Activated gamma-delta T cell (primary cell): ENCODE results near the gene IQUB.
"Not testable (repeated sequence)": the region's sequence is repeated elsewhere in the genome, so short reads cannot be mapped to it uniquely, and the experiment has no call there.

Experiments used
- DNase-seq: peaks from one replicate; lab custom pipeline; 2025; lab: John Stamatoyannopoulos, UW

The IQUB gene

GRCh38 chr7:123492485-123492884, 41.9 kb downstream of the IQUB start:
- DNase-seq, result no peak

- no peak for DNase-seq
Measured at GRCh38 chr7:123485721-123486120, 48.7 kb downstream of the IQUB start.

GRCh38 chr7:123485187-123485586, 49.2 kb downstream of the IQUB start:
- no peak for DNase-seq

- no peak for DNase-seq
Measured at GRCh38 chr7:123484199-123484598, 50.2 kb downstream of the IQUB start.

GRCh38 chr7:123480107-123480506, 54.3 kb downstream of the IQUB start:
- DNase-seq, result no peak

GRCh38 chr7:123478056-123478455, 56.3 kb downstream of the IQUB start:
- DNase-seq, result not testable (repeated sequence)

GRCh38 chr7:123472750-123473445, 61.5 kb downstream of the IQUB start:
- no peak for DNase-seq

- no peak for DNase-seq
Measured at GRCh38 chr7:123472327-123472726, 62.1 kb downstream of the IQUB start.

- DNase-seq, result no peak
Measured at GRCh38 chr7:123468303-123468702, 66.1 kb downstream of the IQUB start.

- no peak for DNase-seq
Measured at GRCh38 chr7:123463890-123464289, 70.5 kb downstream of the IQUB start.

- no peak for DNase-seq
Measured at GRCh38 chr7:123460616-123461015, 73.8 kb downstream of the IQUB start.

GRCh38 chr7:123455965-123456470, 78.4 kb downstream of the IQUB start:
- no peak for DNase-seq

- DNase-seq, result no peak
Measured at GRCh38 chr7:123440101-123440548, 94.3 kb downstream of the IQUB start.

GRCh38 chr7:123439191-123439590, 95.2 kb downstream of the IQUB start:
- no peak for DNase-seq

- no peak for DNase-seq
Measured at GRCh38 chr7:123437447-123437995, 96.9 kb downstream of the IQUB start.

GRCh38 chr7:123435080-123435700, 99.2 kb downstream of the IQUB start:
- DNase-seq, result no peak

- no peak for DNase-seq
Measured at GRCh38 chr7:123433665-123434064, 100.7 kb downstream of the IQUB start.

GRCh38 chr7:123432601-123433000, 101.8 kb downstream of the IQUB start:
- no peak for DNase-seq

- DNase-seq, result no peak
Measured at GRCh38 chr7:123431075-123431614, 103.2 kb downstream of the IQUB start.

GRCh38 chr7:123425246-123425645, 109.1 kb downstream of the IQUB start:
- no peak for DNase-seq

GRCh38 chr7:123424463-123424862, 109.9 kb downstream of the IQUB start:
- DNase-seq, result no peak

- no peak for DNase-seq
Measured at GRCh38 chr7:123423622-123424021, 110.8 kb downstream of the IQUB start.

- DNase-seq, result no peak
Measured at GRCh38 chr7:123417580-123417979, 116.8 kb downstream of the IQUB start.
